PC-9 (cell line): ENCODE results near the gene CTNS. TPM values are rescaled to one million over a fixed set of nuclear protein-coding genes. Genes with fewer than 3 reads are reported as not detected.

Experiments
- BruUV-seq: library from RNA; stranded (reverse); fragments of 400-500 nt; replicated peaks from 2 replicates; lab custom pipeline; 2021; lab: Mats Ljungman, UMichigan
- CTCF ChIA-PET: fragments of 300-600 bp; sonication (Branson Sonifier 250); formaldehyde crosslinking; loops from one replicate; lab custom pipeline; 2022; ENCODE audit warnings: antibody characterized with exemption; lab: Charles Lee
- POLR2A ChIA-PET: fragments of 300-600 bp; sonication (Branson Sonifier 250); formaldehyde crosslinking; loops from one replicate; lab custom pipeline; 2022; ENCODE audit warnings: antibody characterized with exemption; ENCODE audit not compliant: unreplicated experiment; lab: Charles Lee
- DNase-seq, 2 experiments: peaks; one replicate each; pipeline versions ENCODE4 v3.0.0 to v3.0.0-alpha.2; 2015 to 2022; ENCODE audit warnings: mixed read lengths in 1 of 2
- H2AFZ ChIP-seq: fragments of 200-600 bp; sonication (generic); 2 replicates; pipeline ENCODE4 v1.8.1; 2017; ENCODE audit warnings: antibody characterized with exemption
- H3F3A ChIP-seq: fragments of 200-600 bp; sonication (generic); 2 replicates; pipeline ENCODE4 v1.8.1; 2017; ENCODE audit warnings: antibody characterized with exemption, mild to moderate bottlenecking, low read depth; ENCODE audit not compliant: insufficient read depth
- H3K27ac ChIP-seq: fragments of 200-600 bp; sonication (generic); 2 replicates; pipeline ENCODE4 v1.6.1; 2016; ENCODE audit warnings: mixed run types
- H3K27me3 ChIP-seq: fragments of 200-600 bp; sonication (generic); 2 replicates; pipeline ENCODE4 v1.6.1; 2016; ENCODE audit warnings: low read depth, mixed run types; ENCODE audit not compliant: insufficient read depth
- H3K36me3 ChIP-seq: fragments of 200-600 bp; sonication (generic); 2 replicates; pipeline ENCODE4 v1.6.1; 2016; ENCODE audit warnings: low read depth, mixed run types
- H3K4me1 ChIP-seq: fragments of 200-600 bp; sonication (generic); replicated peaks from 2 replicates; pipeline ENCODE4 v1.6.1; 2016; ENCODE audit warnings: mixed run types; ENCODE audit not compliant: insufficient read depth
- H3K4me2 ChIP-seq: fragments of 200-600 bp; sonication (generic); 2 replicates; pipeline ENCODE4 v1.6.1; 2017; ENCODE audit warnings: mixed run types
- H3K4me3 ChIP-seq: fragments of 200-600 bp; sonication (generic); 2 replicates; pipeline ENCODE4 v1.6.1; 2016; ENCODE audit warnings: mixed run types
- H3K79me2 ChIP-seq: fragments of 200-600 bp; sonication (generic); 2 replicates; pipeline ENCODE4 v1.6.1; 2017; ENCODE audit warnings: low read depth, mixed run types
- H3K9me2 ChIP-seq: fragments of 200-600 bp; sonication (generic); 2 replicates; pipeline ENCODE4 v1.8.1; 2017; ENCODE audit warnings: mild to moderate bottlenecking; ENCODE audit not compliant: insufficient read depth
- H3K9me3 ChIP-seq: fragments of 200-600 bp; sonication (generic); 2 replicates; pipeline ENCODE4 v1.8.1; 2016; ENCODE audit warnings: low read depth; ENCODE audit not compliant: insufficient read depth
- H4K20me1 ChIP-seq: fragments of 200-600 bp; sonication (generic); 2 replicates; pipeline ENCODE4 v1.8.1; 2017; ENCODE audit not compliant: insufficient read depth
- CTCF ChIP-seq: fragments of 200-600 bp; sonication (generic); conservative IDR thresholded peaks from 2 replicates; pipeline ENCODE4 v1.6.1; 2017; ENCODE audit warnings: mixed run types, antibody characterized with exemption, mild to moderate bottlenecking, moderate library complexity
- EZH2 ChIP-seq: fragments of 200-600 bp; sonication (generic); IDR thresholded peaks from 2 replicates; pipeline ENCODE4 v1.8.0; 2017; ENCODE audit warnings: antibody characterized with exemption, low read depth
- intact Hi-C: fragments of 100-400 bp; cut with micrococcal nuclease; formaldehyde crosslinking; loops from one replicate; pipeline ENCODE4 v1.10.0; 2022; ENCODE audit not compliant: unreplicated experiment
- total RNA-seq: library from RNA; stranded (reverse); gene quantifications from 2 replicates; pipeline ENCODE4 v1.2.3, GENCODE V29; 2021

Gene CTNS
- total RNA-seq, 1 experiment from 2014 or later = 12.5 TPM

GRCh38 chr17:3659541-3660111, 23.1 kb downstream of the CTNS start:
- peak overlapping the region; percentile 51 for H3K4me2 ChIP-seq
- H3K27ac ChIP-seq = no peak overlapping the region
- H3K4me1 ChIP-seq = peaks cover 11% of the 10 kb centered on the region
- H4K20me1 ChIP-seq = peaks cover 5% of the 10 kb centered on the region; the same call in 1 of the 2 replicates
- intact Hi-C loops = no loop called here
- H3K27me3 ChIP-seq = no peaks in the 10 kb centered on the region
- H3K4me3 ChIP-seq = no peak overlapping the region
- peak; percentile 45 to 73 for DNase-seq
- BruUV-seq = no TSS peak
- no peaks in the 10 kb centered on the region for H3K9me3 ChIP-seq
- H3F3A ChIP-seq = peaks cover 14% of the 10 kb centered on the region; the same call in 1 of the 2 replicates
- TF ChIP-seq EZH2 (no peak), CTCF (no peak)
- H2AFZ ChIP-seq = no peak overlapping the region
- no peaks in the 10 kb centered on the region for H3K36me3 ChIP-seq
- ChIA-PET POLR2A (no interaction called here), CTCF (no interaction called here)
- H3K9me2 ChIP-seq = no peaks in the 10 kb centered on the region
- H3K79me2 ChIP-seq = 0 out of 2 replicates have a peak, but pooled peaks cover under 1% of the 10 kb centered on the region

GRCh38 chr17:3660311-3660891, 23.8 kb downstream of the CTNS start:
- H3K4me3 ChIP-seq = no peak overlapping the region
- intact Hi-C loops = no loop called here
- no peaks in the 10 kb centered on the region for H3K36me3 ChIP-seq
- H3K9me3 ChIP-seq = no peaks in the 10 kb centered on the region
- H3K79me2 ChIP-seq = 0 out of 2 replicates have a peak, but pooled peaks cover 7% of the 10 kb centered on the region
- BruUV-seq = no TSS peak
- POLR2A ChIA-PET = no interaction called here
- H3K4me1 ChIP-seq = peaks cover 11% of the 10 kb centered on the region
- H2AFZ ChIP-seq = no peak overlapping the region
- no peak overlapping the region for H3K4me2 ChIP-seq
- no peaks in the 10 kb centered on the region for H3K9me2 ChIP-seq
- peaks cover 13% of the 10 kb centered on the region; the same call in 1 of the 2 replicates for H4K20me1 ChIP-seq
- H3K27me3 ChIP-seq = no peaks in the 10 kb centered on the region
- CTCF ChIA-PET = no interaction called here
- peaks cover 14% of the 10 kb centered on the region; the same call in 1 of the 2 replicates for H3F3A ChIP-seq
- DNase-seq = no peak
- TF ChIP-seq EZH2 (no peak), CTCF (no peak)
- H3K27ac ChIP-seq = no peak overlapping the region

- TF ChIP-seq CTCF = no peak
- Histone ChIP-seq H3K79me2 (peaks cover 31% of the 10 kb centered on the region), H3K36me3 (no peaks in the 10 kb centered on the region), H3K9me3 (no peaks in the 10 kb centered on the region), H2AFZ (no peak overlapping the region), H4K20me1 (peaks cover 30% of the 10 kb centered on the region), H3K4me1 (peaks cover 25% of the 10 kb centered on the region), H3K4me3 (no peak overlapping the region), H3F3A (peaks cover 19% of the 10 kb centered on the region), H3K4me2 (no peak overlapping the region), H3K27ac (no peak overlapping the region), H3K9me2 (no peaks in the 10 kb centered on the region), H3K27me3 (no peaks in the 10 kb centered on the region)
- POLR2A ChIA-PET = interaction anchor here (0.5 kb wide), 1 partner anchor 849 kb away, joined by 7 read pairs; no protein-coding TSS in a partner anchor
- no peak for DNase-seq
- no TSS peak for BruUV-seq
- CTCF ChIA-PET = no interaction called here
- intact Hi-C loops = no loop called here
These were observed 26.8 kb downstream of the CTNS start for GRCh38 chr17:3663102-3664011.
